ENCODE results near the gene TMEM184C.
A peak's percentile ranks its signal among the peaks of the same experiment; 100 is the strongest.

The TMEM184C gene

DNA sequence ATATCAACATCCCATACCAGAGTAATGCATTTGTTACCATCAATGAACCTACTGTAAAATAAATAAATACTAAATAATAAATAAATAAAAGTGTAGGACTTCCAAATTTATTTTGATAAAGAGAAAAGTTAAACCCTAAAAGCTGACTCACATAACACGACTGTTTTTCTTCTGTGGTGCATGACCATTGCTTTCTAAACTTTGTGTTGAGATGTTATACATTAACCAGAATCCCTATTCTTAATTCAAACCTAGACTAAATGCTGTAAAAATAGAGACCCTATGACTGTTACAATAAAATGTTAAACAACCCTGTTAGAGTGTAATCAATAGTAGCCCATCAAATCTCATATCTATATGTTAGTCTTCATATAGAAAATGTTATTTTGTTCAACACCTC, 87.6 kb downstream of the TMEM184C start:
- DNase-seq (ENCODE audit: low read depth) = no peak
- TF ChIP-seq, protein P1, sequence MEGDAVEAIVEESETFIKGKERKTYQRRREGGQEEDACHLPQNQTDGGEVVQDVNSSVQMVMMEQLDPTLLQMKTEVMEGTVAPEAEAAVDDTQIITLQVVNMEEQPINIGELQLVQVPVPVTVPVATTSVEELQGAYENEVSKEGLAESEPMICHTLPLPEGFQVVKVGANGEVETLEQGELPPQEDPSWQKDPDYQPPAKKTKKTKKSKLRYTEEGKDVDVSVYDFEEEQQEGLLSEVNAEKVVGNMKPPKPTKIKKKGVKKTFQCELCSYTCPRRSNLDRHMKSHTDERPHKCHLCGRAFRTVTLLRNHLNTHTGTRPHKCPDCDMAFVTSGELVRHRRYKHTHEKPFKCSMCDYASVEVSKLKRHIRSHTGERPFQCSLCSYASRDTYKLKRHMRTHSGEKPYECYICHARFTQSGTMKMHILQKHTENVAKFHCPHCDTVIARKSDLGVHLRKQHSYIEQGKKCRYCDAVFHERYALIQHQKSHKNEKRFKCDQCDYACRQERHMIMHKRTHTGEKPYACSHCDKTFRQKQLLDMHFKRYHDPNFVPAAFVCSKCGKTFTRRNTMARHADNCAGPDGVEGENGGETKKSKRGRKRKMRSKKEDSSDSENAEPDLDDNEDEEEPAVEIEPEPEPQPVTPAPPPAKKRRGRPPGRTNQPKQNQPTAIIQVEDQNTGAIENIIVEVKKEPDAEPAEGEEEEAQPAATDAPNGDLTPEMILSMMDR (IDR thresholded peaks at IDR 0.05; ENCODE audit: low read length, missing control alignments) = no peak
- H3K4me3 ChIP-seq (replicated peaks; ENCODE audit: low read depth, low read length) = no peak overlapping the region

DNA sequence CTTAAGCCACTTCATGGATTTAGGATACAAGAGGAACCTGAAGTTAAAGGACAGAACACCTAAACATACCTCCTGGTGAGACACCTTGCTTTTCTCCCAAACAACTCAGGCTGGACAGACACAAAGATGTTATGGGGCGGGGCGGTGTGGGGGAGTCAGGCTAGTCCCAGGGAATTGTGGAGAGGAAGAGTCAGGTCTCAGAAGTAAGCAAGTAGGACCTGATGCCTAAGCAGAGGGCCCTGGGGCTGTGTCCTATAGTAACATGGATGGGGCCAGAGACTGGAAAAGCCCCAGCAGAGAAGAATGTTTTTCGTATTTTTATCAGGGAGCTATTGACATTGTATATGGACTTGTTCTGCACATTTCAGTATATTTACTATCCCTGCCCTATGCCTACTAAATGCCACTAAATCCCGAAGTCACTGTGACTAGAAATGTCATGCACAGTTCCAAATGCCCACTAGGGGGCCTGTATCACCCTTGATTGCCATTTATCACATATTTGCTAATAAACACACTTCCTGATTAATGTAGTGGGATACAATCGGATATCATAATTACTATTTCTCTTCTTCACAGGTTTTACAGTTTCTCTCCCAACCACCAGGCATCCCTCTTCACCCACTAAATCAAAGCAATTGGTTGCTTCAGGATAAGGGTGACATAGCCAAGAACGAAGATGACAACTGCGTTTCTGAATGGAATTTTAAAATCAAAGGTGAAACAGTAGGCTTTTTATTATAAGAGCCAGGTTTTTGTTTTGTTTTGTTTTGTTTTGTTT, 90.9 kb downstream of the TMEM184C start:
- TF ChIP-seq, protein P1 (IDR thresholded peaks at IDR 0.05; ENCODE audit: low read length, missing control alignments) = peak; percentile 90
- no peak overlapping the region for H3K4me3 ChIP-seq (replicated peaks; ENCODE audit: low read depth, low read length)
- peak; percentile 66 for DNase-seq (ENCODE audit: low read depth)

DNA sequence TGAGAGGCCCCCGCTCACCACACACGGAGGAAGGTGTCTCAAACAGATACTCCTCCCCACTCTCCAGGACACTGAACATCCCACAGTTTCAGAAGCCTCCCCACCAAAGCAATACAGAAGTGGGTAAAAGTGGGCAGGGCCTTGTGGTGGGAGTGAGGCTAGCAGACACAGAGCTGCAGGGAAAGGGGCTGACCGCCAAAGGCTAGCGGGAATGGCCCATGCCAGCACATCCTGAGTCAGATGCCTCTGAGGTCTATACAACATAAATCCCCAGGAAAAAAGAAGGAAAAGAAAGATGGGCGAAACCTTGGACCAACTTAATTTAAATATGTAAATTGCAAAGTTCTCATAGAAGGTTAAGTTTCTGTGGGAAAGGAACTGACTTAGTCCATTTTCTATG, 92.8 kb downstream of the TMEM184C start:
- no peak overlapping the region for H3K4me3 ChIP-seq (replicated peaks; ENCODE audit: low read depth, low read length)
- no peak for DNase-seq (ENCODE audit: low read depth)
- TF ChIP-seq, protein P1 (IDR thresholded peaks at IDR 0.05; ENCODE audit: low read length, missing control alignments) = no peak

DNA sequence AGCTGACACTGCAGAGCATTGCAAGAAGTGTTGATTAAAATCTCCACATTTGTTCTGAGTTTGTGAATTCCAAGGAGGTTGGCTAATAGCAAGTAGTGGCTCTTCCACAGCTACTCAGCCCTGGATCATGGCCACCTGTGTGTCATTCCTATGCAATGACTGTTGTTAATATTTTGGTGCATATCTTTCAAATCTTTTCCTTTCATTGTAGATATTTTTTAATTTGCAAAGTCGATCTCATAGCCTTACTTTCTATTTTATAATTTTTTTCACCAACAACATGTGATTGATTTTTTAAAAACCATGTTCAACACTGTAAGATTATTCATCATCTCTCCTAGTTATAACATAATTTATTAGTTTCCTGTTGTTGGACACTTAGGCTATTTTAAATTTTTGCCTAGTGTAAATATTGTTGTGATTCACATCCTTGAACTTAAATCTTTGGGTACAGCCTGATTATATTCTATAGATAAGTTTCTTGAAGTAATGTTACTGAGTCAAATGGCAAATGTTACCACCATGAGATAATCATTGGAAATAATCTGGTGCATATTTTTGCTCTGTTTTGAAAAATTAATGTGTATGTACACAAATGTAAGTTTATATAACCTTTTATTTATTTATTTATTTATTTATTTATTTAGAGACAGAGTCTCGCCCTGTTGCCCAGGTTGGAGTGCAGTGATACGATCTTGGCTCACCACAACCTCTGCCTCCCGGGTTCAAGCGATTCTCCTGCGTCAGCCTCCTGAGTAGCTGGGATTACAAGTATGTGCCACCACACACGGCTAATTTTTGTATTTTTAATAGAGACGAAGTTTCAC, 97.6 kb downstream of the TMEM184C start:
- no peak overlapping the region for H3K4me3 ChIP-seq (replicated peaks; ENCODE audit: low read depth, low read length)
- peak; percentile 84 for DNase-seq (ENCODE audit: low read depth)
- TF ChIP-seq, protein P1 (IDR thresholded peaks at IDR 0.05; ENCODE audit: low read length, missing control alignments) = no peak

DNA sequence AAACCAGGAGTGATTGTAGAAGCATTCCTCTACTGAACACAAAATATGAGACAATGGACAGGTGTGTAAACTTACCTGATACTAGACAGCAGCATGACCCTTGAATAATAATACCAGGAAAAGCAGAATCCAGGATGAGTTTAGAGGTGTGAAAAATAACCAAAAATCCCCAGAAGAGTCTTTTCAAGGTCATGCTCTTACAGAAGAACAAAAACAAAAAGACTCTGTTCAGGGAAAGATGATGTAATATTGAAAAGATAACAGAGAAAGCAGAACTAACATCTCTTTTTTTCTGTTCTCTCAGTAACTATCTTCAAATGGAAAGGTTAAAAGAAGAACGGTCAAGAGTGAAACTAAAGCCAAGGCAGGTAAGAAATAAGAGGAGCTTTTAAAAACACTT, 100.7 kb downstream of the TMEM184C start:
- TF ChIP-seq, protein P1 (IDR thresholded peaks at IDR 0.05; ENCODE audit: low read length, missing control alignments) = no peak
- no peak for DNase-seq (ENCODE audit: low read depth)
- H3K4me3 ChIP-seq (replicated peaks; ENCODE audit: low read depth, low read length) = no peak overlapping the region
